Ishikawa (cell line): ENCODE results near the gene WDR5.

Source experiments
- CEBPB ChIP-seq: IDR thresholded peaks from 2 replicates; pipeline ENCODE4 v1.6.1; 2012
- CREB1 ChIP-seq: IDR thresholded peaks from 2 replicates; pipeline ENCODE4 v1.6.1; 2012; ENCODE audit warnings: low read depth
- EGR1 ChIP-seq: IDR thresholded peaks from 2 replicates; pipeline ENCODE4 v1.6.1; 2012
- EP300 ChIP-seq: IDR thresholded peaks from 2 replicates; pipeline ENCODE4 v1.6.1; 2012; ENCODE audit warnings: borderline replicate concordance
- NFIC ChIP-seq: IDR thresholded peaks from 2 replicates; pipeline ENCODE4 v1.6.1; 2012
- RAD21 ChIP-seq: IDR thresholded peaks from 2 replicates; pipeline ENCODE4 v1.6.1; 2012; ENCODE audit warnings: low read depth
- REST ChIP-seq: IDR thresholded peaks from 2 replicates; pipeline ENCODE4 v1.6.1; 2012; ENCODE audit warnings: low read depth, mild to moderate bottlenecking
- TAF1 ChIP-seq: IDR thresholded peaks from 2 replicates; pipeline ENCODE4 v1.6.1; 2012; ENCODE audit warnings: low read depth, mild to moderate bottlenecking
- TCF12 ChIP-seq: IDR thresholded peaks from 2 replicates; pipeline ENCODE4 v1.6.1; 2012; ENCODE audit warnings: low read depth
- TEAD4 ChIP-seq: IDR thresholded peaks from 2 replicates; pipeline ENCODE4 v1.6.1; 2012
- YY1 ChIP-seq: IDR thresholded peaks from 2 replicates; pipeline ENCODE4 v1.6.1; 2012; ENCODE audit warnings: low read depth
- ZBTB7A ChIP-seq: IDR thresholded peaks from 2 replicates; pipeline ENCODE4 v1.6.1; 2012; ENCODE audit warnings: low read depth
- TF ChIP-seq, protein P1 (sequence below): IDR thresholded peaks from 2 replicates; pipeline ENCODE4 v1.6.1; 2012

Gene WDR5

DNA sequence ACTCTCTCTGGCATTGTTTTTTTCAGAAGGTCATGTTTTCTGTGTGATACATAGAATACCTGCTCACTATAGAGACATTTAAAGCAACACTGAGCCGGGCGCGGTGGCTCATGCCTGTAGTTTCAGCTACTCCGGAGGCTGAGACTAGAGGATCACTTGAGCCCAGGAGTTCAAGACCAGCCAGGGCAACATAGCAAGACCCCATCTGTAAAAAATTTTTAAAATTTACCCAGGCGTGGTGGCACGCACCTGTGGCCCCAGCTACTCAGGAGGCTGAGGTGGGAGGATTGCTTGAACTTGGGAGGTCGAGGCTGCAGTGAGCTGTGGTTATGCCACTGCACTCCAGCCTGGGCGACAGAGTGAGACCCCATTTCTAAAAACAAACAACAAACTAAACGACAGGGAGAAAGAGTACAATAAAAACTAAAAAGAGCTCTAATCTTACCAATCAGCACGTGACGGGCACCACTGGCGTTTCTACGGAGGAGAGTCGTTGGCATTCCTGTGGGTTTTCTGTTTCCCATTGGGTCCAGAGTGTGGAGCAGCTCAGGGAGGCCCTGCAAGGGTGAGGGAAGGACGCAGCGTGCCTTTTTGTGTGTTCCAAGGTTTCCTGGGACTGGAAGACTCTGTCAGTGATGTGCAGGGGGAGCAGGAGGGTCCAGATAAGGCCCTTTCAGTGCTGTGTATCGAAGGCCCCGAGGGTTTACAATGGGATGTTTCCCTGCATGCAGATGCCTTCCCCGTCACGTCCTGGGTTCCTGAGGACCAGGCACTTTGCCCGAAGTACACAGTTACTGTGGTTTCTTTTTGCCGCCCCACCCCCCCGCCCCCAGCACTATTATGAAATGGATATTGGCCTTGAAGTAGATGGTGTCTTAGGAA lies 35.7 kb downstream of the WDR5 start:
- TF ChIP-seq CREB1: no peak
- TF ChIP-seq NFIC: no peak
- TF ChIP-seq EGR1: no peak
- TF ChIP-seq CEBPB: no peak
- no peak for TF ChIP-seq EP300
- no peak for TF ChIP-seq TEAD4
- TF ChIP-seq, protein P1, sequence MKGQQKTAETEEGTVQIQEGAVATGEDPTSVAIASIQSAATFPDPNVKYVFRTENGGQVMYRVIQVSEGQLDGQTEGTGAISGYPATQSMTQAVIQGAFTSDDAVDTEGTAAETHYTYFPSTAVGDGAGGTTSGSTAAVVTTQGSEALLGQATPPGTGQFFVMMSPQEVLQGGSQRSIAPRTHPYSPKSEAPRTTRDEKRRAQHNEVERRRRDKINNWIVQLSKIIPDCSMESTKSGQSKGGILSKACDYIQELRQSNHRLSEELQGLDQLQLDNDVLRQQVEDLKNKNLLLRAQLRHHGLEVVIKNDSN: no peak
- TF ChIP-seq TAF1: no peak
- TF ChIP-seq REST: no peak

- no peak for TF ChIP-seq TEAD4
- TF ChIP-seq REST: no peak
- no peak for TF ChIP-seq EGR1
- TF ChIP-seq TAF1: no peak
Observed at GRCh38 chr9:134172198-134173126, 36.6 kb downstream of the WDR5 start.

DNA sequence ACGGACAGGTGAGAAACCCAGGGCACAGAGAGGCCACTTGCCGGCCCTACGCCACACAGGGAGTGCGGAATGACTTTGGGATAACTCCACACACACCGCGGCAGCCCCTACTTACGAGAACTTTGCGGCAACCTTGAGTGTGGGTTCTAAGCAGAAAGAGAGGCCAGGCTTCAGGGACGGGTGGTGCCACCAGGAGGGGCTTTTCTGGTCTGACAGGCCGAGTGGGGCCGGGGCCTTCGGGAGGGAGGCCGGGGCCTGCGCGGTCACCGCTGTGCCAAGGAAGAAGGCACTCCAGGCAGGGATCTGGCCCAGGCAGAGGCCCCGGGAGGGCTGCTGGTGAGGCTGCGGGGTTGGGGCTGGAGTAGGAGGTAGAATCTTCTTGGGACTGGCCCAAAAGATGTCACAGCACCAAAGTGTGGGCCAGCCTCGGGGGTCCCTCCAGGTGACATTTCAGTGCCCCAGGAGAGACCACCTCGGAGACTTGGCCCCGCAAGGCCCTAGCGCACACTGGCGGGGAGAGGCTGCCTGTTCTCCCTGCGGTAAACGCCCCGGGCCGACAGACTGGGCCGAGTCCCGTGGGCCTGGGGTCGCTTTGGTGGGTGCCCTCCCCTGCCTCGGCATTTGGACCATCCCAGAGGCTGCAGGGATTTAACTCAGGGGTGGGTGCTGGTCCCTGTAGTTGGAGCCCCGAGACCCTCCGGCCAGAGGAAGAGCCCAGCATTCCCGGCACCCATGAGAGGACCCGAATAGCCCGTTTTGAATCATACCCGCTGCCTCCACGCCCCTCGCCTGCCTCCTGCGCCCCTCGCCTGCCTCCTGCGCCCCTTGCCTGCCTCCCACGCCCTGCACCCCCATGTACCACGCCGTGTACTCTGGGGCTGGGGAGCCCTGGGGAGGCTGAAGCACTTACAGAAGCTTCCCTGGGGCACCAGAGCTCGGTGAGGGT lies 37.5 kb downstream of the WDR5 start:
- no peak for TF ChIP-seq TAF1
- no peak for TF ChIP-seq YY1
- no peak for TF ChIP-seq EP300
- no peak for TF ChIP-seq RAD21
- TF ChIP-seq NFIC: no peak
- TF ChIP-seq TEAD4: no peak
- TF ChIP-seq EGR1: no peak
- no peak for TF ChIP-seq REST

DNA sequence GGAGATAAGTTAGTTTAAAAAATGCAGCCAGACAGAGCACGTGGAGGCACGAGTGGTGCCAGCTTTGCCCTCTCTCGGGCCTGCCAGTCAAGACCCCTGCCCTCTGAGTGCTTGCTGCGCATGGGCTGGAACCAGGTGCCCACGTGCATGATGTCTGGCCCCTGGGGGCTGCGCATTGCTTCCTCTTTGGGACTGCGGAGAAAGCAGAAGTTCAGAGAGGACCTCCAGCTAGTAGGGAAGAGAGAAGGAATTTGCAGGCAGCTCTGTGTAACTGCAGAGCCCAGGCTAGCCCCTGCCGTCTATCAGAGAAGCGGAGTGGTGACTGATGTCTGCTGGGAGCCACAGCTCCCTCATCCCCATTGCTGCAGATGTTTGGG lies 38.2 kb downstream of the WDR5 start:
- TF ChIP-seq TEAD4: no peak
- no peak for TF ChIP-seq TAF1
- no peak for TF ChIP-seq REST
- TF ChIP-seq, protein P1: no peak
- TF ChIP-seq TCF12: no peak
- no peak for TF ChIP-seq YY1
- no peak for TF ChIP-seq EP300
- TF ChIP-seq CREB1: no peak
- TF ChIP-seq ZBTB7A: no peak
- TF ChIP-seq NFIC: no peak
